ENCODE measurements around the gene WDR19.
"Not testable (repeated sequence)": the region's sequence is repeated elsewhere in the genome, so short reads cannot be mapped to it uniquely, and the experiment has no call there.

WDR19 gene

DNA sequence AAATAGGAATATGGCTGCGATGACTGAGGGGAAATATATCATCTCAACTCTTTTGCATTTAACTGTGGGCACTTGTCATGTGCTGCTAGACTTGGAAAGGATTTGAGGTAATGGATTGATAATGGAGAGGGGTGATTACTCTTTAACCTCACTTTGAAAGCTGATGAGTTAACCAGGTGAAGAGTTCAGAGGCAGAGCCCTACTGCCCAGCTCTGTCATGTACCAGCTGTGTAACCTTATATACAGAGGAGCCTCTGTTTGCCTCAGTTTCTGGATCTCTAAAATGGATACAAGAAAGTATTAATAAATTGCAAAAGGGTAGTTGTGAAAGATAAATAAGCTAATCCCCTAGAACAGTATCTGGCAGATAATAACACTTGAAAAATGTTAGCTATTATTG lies 51.5 kb downstream of the WDR19 start:
- no peak for DNase-seq

DNA sequence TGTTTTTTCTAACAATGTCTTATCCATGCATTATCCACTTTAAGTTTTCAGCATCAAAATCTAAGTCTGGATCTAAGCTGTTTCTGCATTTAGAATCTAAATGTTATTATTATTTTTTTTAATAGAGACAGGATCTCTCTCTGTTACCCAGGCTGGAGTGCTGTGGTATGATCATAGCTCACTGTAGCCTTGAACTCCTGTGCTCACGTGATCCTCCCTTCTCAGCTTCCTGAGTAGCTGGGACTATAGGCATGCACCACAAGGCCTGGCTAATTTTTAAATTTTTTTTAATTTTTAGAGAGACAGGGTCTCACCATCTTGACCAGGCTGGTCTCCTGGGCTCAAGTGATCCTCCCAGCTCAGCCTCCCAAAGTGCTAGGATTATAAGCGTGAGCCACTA lies 52.7 kb downstream of the WDR19 start:
- no peak for DNase-seq

- DNase-seq = no peak
Measured at GRCh38 chr4:39235696-39236095, 53.4 kb downstream of the WDR19 start.

DNA sequence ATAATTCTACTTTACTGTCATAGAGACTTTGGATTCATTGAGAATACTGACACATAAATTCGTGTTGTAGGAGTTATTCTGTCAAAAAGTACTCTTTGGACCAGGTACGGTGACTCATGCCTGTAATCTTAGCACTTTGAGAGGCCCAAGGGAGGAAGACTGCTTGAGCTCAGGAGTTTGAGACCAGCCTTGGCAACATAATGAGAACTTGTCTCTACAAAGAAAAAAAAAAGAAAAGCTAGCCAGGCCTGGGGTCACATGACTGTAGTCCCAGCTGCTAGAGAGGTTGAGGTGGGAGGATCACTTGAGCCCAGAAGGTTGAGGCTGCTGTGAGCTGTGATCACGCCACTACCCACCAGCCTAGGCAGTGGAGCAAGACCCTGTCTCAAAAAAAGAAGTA lies 54.9 kb downstream of the WDR19 start:
- DNase-seq = no peak

DNA sequence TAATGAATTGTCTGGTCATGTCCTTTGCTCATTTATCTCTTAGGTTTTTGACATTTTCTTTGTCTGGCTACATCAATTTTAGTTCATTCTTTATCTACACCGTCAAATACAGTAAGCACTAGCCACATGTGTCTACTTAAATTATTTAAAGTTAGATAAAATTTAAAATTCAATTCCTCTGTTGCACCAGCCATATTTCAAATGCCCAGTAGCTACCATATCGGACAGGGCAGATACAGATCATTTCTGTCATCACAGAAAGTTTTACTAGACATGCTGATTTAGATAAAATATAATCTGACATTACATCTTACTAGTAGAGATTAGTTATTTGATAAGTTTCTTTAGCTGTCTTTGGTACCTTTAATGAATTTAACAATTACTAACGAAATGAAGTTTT lies 61.1 kb downstream of the WDR19 start:
- DNase-seq = no peak

DNA sequence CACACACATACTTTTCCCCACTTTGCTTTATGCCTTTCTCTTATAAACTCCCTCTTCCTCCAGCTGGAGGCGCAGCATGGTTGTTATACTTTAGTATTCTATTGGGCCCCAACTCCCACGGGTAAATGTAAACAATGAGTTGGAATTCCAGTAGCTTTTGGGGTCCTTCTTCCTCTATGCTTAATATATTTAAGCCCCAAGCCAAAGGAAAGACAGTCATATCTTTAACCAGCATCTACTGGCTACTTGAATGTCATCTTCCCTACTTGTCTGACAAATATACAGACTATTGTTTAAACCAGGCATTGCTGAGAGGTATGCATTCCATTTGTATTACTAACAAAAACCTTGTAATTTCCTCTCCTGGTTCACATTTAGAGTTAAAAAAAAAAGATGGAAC lies 72.9 kb downstream of the WDR19 start:
- no peak for DNase-seq

GRCh38 chr4:39255871-39256270 lies 73.5 kb downstream of the WDR19 start:
- no peak for DNase-seq

DNA sequence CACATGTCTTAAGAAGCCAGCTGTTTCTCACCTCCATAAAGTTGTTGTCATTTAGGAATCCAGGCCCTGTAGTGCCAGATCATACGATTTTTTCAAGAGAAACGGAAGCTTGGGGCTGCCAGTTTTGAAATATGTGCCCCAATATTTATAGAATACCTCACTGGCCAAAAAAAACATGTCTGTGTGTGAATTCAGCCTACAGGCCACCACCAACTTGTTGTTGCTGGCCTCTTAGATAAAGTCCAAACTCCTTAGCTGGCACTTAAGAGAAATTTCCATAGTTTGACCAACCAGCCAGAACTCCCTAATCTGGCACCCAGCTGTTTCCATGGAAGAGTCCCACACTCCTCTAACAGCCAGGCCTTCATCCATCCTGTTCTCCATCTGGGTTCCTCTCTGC lies 74.1 kb downstream of the WDR19 start:
- no peak for DNase-seq

DNA sequence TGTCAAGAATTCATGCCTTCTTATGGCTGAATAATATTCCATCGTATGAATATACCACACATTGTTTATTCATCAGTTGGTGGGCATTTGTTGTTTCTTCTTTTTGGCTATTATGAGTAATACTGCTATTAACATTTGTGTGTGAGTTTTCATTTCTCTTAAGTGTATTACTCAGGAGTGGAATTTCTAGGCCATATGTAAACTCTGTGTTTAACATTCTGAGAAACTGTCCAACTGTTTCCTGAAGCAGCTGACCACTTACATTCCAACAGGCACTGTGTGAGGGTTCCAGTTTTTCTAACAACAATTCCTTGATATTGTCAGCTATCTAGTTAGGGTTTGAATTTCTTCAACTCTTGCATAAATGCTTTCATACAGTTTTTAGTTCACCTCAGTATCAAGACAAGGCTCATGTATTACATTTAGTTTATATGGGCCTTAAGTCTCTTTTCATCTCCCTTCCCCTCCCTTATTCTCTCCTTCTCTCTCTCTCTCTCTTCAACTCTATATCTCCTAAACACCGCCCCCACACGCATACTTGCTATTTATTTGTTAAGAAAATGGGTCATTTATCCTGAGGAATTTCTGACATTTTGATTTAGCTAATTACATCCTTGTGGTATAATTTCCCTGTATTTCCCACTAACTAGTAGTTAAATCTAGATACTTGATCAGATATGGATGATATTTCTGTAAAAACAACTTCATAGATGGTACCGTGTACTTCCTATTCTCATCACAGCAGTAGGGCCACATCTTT lies 77.4 kb downstream of the WDR19 start:
- DNase-seq = no peak

DNA sequence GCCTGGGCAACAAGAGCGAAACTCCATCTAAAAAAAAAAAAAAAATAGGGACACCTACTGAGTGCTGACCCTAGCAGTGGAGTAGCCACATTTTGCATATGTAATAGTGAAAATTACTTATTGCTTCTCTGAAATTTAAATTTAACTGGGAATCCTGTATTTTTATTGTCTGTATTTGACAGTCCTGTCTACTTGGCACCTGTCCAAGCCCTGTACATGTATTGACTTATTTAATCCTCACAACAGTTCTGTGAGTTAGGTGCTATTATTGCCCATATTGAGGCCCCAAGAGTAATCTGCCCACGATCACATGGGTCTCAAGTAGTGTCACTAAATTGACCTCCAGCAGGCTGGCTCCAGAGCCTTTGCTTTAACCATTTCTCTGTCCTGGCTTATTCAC lies 81.6 kb downstream of the WDR19 start:
- DNase-seq = no peak

DNA sequence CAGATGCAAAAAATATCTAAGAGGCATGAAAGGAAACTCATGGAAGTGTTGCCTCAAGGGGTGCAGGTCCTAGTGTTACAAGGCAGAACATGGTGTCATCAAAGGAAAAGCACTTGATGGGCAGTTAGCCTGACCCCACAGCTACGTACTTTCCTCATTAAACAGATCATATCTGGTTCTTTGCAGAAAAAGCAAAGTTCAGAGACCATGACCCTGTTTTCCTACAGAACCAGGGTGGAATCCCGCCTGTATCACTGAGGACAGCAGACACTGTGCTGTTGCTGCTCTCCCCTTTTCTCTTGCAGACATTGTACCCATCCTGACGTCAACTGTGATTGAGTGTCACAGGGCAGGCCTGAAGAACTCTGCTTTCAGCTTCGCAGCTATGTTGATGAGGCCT lies 92.2 kb downstream of the WDR19 start:
- DNase-seq = no peak

DNA sequence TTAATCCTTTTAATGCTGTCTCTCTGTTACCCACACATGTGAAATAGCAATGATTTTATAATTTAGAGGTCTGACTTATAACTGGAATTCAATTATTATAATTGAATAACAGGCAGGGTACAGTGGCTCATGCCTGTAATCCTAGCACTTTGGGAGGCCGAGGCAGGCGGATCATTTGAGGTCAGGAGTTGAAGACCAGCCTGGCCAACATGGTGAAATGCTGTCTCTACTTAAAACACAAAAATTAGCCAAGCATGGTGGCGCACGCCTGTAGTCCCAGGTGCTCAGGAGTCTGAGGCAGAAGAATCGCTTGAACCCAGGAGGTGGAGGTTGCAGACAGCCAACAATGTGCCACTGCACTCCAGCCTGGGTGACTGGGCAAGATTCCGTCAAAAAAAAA lies 95.3 kb downstream of the WDR19 start:
- not testable (repeated sequence) for DNase-seq

- DNase-seq = no peak
Measured at GRCh38 chr4:39278476-39278875, 96.1 kb downstream of the WDR19 start.

DNA sequence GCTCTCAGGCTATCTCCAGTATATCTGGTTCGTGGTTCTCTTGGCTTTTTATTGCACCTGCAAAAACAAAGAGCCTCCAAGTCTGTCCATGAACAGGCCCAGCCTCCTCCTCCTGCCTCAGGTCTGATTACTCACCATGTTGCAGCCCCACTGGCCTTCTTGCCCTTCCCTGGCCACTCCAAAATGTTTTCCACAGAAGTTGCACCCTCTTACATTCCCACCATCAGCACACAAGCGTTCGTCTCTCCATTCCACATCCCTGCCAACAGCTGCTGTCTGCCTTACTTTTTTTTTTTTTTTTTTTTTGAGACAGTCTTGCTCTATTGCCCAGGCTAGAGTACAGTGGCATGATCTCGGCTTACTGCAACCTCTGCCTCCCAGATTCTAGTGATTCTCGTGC lies 97.1 kb downstream of the WDR19 start:
- DNase-seq = no peak

- no peak for DNase-seq
Measured at GRCh38 chr4:39280770-39281169, 98.4 kb downstream of the WDR19 start.

DNA sequence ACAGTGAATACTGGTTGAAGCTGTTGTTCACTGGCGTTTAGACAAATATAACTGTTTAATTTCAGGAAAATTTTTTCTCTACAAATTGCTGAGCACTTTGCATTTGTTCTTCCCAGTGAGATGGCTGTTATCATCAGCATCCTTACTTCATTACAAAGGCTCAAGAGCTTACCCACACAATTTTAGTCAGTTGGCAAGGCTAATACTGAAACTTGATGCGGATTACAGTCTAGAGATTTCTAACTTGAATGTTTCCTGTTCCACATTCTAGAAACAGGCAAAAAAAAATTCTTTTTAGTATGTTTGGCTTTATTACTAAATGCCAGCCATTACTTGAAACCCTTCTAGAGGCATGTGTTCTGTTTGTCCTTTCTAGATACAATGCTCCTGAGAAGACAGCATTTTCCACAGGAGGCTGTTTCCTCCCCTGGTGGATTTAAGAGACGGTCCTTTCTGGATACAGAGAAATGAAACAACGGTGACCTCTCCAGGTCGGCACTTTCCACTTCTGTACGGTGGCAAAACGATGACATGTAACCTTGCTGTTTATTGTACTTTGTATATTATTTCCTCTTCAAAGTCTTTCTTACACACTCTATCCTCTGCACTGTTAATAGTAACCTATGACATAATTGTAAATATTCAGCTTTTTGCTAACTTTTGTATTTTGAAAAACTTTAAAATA lies 102.9 kb downstream of the WDR19 start:
- DNase-seq = no peak

DNA sequence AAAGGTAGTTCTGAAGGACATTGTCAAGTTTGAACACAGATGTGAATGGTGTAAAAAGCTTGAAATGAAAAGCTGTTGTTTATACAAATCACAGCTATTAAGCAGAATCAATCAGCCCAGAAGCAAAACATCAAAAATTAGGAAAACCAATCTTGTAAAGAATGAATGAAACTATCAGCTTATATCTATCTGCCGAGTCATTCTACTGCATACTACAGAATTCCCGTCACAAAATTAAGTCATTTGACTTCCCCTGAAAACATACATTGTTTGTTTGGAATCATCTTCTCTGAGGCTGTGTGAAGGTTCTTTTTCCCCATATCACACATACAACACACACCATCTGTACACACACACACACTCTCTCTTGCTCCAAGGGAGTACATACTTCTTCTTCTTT lies 103.5 kb downstream of the WDR19 start:
- DNase-seq = no peak

DNA sequence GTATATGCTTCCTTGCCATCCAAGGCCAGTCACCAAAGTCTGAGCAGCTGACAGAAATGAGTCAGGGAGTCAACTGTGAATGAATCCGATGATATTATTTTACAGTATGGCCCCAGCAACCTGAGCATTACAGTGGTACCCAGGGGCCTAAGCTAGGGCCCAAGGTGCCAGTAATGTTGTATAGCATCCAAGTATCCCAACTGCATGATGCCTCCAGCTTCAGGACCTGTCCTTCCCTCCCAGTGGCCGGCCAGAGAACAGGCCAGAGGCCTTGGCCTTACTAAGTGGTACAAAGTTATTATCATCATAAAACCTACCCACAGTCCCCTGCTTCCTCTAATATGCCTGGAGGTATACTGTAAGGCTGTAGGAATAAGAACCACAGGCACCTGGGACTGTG lies 103.9 kb downstream of the WDR19 start:
- DNase-seq = no peak

DNA sequence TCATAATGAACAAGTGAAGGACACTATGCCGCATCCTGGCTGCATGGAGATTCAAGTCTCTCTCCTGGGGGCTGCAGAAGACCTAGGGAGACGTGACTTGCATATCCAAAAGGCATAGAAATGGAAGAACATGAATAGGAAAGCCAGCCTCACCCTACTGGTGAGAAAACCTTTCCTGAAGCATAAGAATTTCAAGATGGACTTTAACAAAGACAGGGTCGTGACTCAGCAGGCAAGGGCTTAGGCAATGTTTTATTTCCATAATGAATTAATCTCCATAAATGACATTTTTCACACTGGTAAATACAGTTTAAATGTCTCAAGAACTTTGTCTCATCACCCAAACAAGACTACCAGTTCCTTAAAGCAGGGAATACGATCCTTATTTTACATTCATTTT lies 104.9 kb downstream of the WDR19 start:
- no peak for DNase-seq

GRCh38 chr4:39291686-39292085 lies 109.4 kb downstream of the WDR19 start:
- no peak for DNase-seq

GRCh38 chr4:39292433-39292832 lies 110.1 kb downstream of the WDR19 start:
- DNase-seq = not testable (repeated sequence)

DNA sequence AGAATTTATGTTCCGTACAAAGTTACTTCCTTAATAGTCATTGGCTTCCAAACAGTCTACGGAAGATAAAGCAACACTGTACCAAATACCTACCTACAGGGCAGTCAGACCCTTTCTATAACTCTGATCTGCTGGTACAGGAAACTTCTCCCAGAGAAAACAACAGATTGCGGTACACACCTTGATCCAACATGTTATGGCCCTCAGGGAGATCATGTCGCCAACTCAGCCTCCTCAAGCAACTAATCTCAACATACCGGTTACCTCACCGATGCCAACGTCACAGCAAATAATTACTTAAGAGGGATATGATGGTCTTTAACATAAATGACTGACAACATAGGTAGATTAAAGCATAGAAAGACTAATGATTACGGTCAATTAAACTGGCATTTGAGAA lies 113.5 kb downstream of the WDR19 start:
- DNase-seq = no peak

DNA sequence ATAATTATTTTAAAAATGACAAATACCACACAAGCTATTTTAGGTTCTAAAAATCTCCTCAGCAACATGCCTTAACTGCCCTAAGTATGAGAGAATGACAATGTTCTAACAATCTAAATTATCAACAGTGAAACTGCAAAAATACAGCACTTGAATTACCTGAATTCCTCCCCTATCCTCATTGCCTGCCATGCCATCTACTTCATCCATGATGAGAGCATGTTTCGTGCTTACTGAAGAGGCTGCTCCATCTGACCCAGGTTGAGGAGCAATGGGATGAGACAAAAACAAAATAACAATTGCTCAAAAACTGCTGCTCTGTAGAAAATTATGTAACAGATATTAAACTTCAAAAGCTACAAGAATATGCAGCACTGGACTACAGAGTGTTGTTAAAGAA lies 120.6 kb downstream of the WDR19 start:
- DNase-seq = no peak

GRCh38 chr4:39303871-39304270 lies 121.5 kb downstream of the WDR19 start:
- no peak for DNase-seq

GRCh38 chr4:39304651-39305050 lies 122.3 kb downstream of the WDR19 start:
- DNase-seq = no peak
